WERI-Rb-1 (cell line): ENCODE results near the gene ZBED4.

ENCODE experiments used
- DNase-seq: peaks from one replicate; pipeline ENCODE4 v3.0.0-alpha.2; 2020
- H3K27ac ChIP-seq: fragments of 250-450 bp; sonication (Bioruptor Pico); 2 replicates; pipeline ENCODE4 v1.5.1; 2020; ENCODE audit warnings: mild to moderate bottlenecking, moderate library complexity
- H3K27me3 ChIP-seq: fragments of 250-450 bp; sonication (Bioruptor Pico); 2 replicates; pipeline ENCODE4 v1.5.1; 2021; ENCODE audit warnings: mild to moderate bottlenecking, low read depth, moderate library complexity; ENCODE audit not compliant: insufficient read depth, severe bottlenecking
- H3K36me3 ChIP-seq: fragments of 250-450 bp; sonication (Bioruptor Pico); 2 replicates; pipeline ENCODE4 v1.5.1; 2020; ENCODE audit warnings: mild to moderate bottlenecking, moderate library complexity
- H3K4me3 ChIP-seq: 2 replicates; pipeline ENCODE4 v1.5.1; 2011; ENCODE audit warnings: low read depth, mild to moderate bottlenecking, control low read depth, low read length
- H3K9me3 ChIP-seq: fragments of 250-450 bp; sonication (Bioruptor Pico); 2 replicates; pipeline ENCODE4 v1.5.1; 2021; ENCODE audit warnings: mild to moderate bottlenecking, moderate library complexity; ENCODE audit not compliant: severe bottlenecking
- TF ChIP-seq, protein P1 (sequence below): IDR thresholded peaks from 2 replicates; pipeline ENCODE4 v1.5.1; 2011; ENCODE audit warnings: low read depth, mild to moderate bottlenecking, control low read depth, inconsistent platforms, low read length

The ZBED4 gene

DNA sequence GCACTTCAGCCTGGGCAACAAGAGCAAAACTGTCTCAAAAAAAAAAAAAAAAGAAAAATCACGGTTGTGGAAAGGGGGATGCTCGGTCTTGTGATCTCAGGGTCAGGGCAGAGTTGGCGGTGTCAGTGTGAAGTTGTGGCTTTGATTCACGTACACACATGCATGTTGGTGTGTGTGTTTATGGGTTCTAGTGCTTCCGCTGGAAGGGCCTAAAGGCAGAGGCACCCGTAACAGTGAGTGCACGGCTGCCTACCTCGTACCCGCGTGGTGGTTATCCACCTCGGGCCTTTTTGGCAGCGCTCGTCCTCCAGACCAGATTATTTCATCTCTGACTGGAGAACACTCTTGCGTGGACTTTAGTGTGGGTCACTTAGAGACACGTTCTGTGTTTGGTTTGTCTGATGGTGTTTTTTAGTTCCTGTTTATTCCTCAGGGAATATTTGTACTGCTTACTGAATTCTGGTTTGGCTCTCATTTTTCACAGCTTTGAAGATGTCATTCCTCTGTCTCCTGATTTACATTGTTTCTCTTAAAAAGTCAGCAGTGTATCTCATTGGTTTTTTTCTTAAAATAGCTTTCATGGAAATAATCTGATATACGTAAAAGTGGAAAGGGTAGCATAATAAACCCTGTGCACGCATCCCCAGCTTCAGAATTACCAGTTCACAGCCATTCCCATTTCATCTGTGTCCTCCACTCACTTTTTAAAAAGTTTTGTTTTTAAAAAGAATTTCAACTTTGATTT lies 15.6 kb downstream of the ZBED4 start:
- H3K36me3 ChIP-seq: peaks cover 16% of the 10 kb centered on the region
- H3K9me3 ChIP-seq: peaks cover 5% of the 10 kb centered on the region
- H3K27me3 ChIP-seq: no peaks in the 10 kb centered on the region
- H3K4me3 ChIP-seq: no peak overlapping the region
- H3K27ac ChIP-seq: no peak overlapping the region
- DNase-seq: no peak
- TF ChIP-seq, protein P1, sequence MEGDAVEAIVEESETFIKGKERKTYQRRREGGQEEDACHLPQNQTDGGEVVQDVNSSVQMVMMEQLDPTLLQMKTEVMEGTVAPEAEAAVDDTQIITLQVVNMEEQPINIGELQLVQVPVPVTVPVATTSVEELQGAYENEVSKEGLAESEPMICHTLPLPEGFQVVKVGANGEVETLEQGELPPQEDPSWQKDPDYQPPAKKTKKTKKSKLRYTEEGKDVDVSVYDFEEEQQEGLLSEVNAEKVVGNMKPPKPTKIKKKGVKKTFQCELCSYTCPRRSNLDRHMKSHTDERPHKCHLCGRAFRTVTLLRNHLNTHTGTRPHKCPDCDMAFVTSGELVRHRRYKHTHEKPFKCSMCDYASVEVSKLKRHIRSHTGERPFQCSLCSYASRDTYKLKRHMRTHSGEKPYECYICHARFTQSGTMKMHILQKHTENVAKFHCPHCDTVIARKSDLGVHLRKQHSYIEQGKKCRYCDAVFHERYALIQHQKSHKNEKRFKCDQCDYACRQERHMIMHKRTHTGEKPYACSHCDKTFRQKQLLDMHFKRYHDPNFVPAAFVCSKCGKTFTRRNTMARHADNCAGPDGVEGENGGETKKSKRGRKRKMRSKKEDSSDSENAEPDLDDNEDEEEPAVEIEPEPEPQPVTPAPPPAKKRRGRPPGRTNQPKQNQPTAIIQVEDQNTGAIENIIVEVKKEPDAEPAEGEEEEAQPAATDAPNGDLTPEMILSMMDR: no peak

DNA sequence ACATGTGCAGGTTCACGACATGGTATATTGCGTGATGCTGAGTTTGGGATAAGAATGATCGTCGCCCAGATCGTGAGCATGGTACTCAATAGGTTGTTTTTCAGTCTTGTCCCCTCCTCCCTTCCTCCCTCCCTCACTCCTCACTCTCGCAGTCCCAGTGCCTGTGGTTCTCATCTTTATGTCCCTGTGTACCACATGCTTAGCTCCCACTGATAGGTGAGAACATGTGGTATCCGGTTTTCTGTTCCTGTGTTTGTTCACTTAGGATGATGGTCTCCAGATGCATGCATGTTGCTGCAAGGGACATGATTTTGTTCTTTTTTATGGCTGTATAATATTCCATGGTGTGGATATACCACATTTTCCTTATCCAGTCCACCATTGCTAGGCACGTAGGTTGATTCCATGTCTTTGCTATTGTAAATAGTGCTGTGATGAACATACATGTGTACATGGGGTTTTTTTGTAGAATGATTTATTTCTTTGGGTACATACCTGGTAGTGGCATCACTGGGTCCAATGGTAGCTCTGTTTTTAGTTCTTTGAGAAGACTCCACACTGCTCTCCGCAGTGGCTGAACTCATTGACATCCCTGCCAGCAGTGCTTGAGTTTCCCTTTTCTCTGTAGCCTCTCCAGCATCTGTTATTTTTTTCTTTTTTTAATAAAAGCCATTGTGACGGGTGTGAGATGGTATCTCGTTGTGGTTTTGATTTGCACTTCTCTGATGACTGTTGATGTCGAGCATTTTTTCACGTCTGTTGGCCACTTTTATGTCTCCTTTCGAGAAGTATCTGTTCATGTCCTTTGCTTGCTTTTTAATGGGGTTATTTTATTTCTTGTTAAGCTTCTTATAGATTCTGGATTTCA lies 16.4 kb downstream of the ZBED4 start:
- no peak for DNase-seq
- H3K27ac ChIP-seq: no peak overlapping the region
- H3K27me3 ChIP-seq: no peaks in the 10 kb centered on the region
- no peak overlapping the region for H3K4me3 ChIP-seq
- peaks cover 16% of the 10 kb centered on the region for H3K36me3 ChIP-seq
- H3K9me3 ChIP-seq: peaks cover 5% of the 10 kb centered on the region
- TF ChIP-seq, protein P1: no peak

DNA sequence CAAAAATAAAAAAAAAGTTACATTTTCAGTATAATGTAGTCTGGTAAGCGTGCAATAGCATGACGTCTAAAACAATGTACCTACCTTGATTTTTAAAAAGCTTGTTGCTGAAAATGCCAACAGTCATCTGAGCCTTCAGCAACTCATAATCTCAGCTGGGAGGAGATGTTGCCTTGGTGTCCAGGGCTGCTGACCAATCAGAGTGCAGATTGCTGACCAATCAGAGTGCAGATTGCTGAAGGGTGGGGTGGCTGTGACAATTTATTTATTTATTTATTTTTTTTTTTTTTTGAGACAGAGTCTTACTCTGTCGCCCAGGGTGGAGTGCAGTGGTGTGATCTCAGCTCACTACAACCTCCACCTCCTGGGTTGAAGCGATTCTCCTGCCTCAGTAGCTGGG lies 17.8 kb downstream of the ZBED4 start:
- TF ChIP-seq, protein P1: no peak
- DNase-seq: no peak
- H3K27ac ChIP-seq: no peak overlapping the region
- H3K4me3 ChIP-seq: no peak overlapping the region
- H3K36me3 ChIP-seq: peaks cover 19% of the 10 kb centered on the region
- peaks cover 5% of the 10 kb centered on the region for H3K9me3 ChIP-seq
- no peaks in the 10 kb centered on the region for H3K27me3 ChIP-seq

DNA sequence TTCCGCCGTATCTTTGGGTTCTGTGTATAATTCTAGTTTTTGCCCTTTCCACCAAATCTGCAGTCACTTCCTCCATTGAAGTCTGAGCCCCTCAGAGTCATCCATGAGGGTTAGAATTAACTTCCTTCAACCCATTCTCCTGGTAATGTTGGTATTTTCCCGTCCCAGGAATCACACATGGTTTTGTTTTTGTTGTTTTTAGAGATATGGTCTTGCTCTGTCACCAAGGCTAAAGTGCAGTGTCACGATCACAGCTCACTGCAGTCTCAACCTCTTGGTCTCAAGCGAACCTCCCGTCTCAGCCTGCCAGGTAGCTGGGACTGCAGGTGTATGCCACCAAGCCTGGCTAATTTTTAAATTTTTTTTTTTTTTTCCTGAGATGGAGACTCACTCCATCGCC lies 18.7 kb downstream of the ZBED4 start:
- Histone ChIP-seq H3K9me3 (peaks cover 5% of the 10 kb centered on the region), H3K4me3 (no peak overlapping the region), H3K36me3 (peaks cover 26% of the 10 kb centered on the region), H3K27me3 (no peaks in the 10 kb centered on the region), H3K27ac (no peak overlapping the region)
- TF ChIP-seq, protein P1: no peak
- no peak for DNase-seq

DNA sequence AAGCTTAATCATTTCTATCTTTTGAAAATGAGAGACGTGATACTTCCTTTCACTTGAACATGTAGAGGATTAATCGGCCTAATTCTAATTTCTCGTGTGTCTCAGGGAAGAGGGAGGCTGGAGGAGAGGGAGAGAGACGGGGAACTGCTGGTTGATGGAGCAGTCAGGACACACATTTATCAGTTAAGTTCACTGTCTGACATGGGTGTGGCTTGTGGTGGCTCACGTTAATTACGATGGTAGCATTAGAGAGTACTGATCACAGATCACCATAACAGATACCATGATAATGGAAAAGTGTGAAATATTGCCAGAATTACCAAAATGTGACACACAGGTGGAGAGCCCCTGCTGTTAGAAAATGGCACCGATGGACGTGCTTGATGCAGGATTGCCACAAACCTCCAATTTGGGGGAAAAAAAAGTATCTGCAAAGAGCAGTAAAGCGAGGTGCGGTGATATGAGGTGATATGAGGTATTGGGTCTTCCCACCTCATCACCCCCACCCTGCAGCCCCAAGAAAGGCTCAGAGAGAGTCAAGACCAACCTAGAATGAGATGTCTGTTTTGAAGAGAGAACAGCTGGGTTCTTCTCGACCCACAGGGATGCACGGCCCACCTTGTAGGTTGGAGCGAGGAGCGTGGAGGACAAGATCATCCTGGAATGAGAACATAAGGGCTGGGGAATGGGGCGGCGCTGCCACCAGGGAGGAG lies 19.7 kb downstream of the ZBED4 start:
- Histone ChIP-seq H3K27ac (no peak overlapping the region), H3K4me3 (no peak overlapping the region), H3K36me3 (peaks cover 26% of the 10 kb centered on the region), H3K27me3 (no peaks in the 10 kb centered on the region), H3K9me3 (peaks cover 5% of the 10 kb centered on the region)
- TF ChIP-seq, protein P1: no peak
- no peak for DNase-seq
